Activated naive CD4-positive, alpha-beta T cell treated with anti-CD3 and anti-CD28 coated beads for 36 hours (primary cell): ENCODE results near the gene SAMD8. TPM values are rescaled to one million over a fixed set of nuclear protein-coding genes. Genes with fewer than 3 reads are reported as not detected.
A peak's percentile ranks its signal among the peaks of the same experiment; 100 is the strongest.
"Not testable (repeated sequence)": the region's sequence is repeated elsewhere in the genome, so short reads cannot be mapped to it uniquely, and the experiment has no call there.

Experiments
- CTCF ChIA-PET: fragments of 350-600 bp; sonication (Branson Sonifier 250); formaldehyde crosslinking; loops from one replicate; lab custom pipeline; 2021; ENCODE audit warnings: antibody characterized with exemption; lab: Charles Lee
- DNase-seq: peaks from one replicate; pipeline ENCODE4 v3.0.0-alpha.2; 2020
- H3K27ac Mint-ChIP-seq: one replicate; pipeline ENCODE4 v1.8.0; 2021; ENCODE audit warnings: mild to moderate bottlenecking, mixed read lengths
- H3K27me3 Mint-ChIP-seq: one replicate; pipeline ENCODE4 v1.8.0; 2021; ENCODE audit warnings: low read depth, mixed read lengths
- H3K36me3 Mint-ChIP-seq: one replicate; pipeline ENCODE4 v1.8.0; 2021; ENCODE audit warnings: low read depth, mixed read lengths
- H3K4me1 Mint-ChIP-seq: one replicate; pipeline ENCODE4 v1.8.0; 2021; ENCODE audit warnings: low read depth, mixed read lengths
- H3K4me3 Mint-ChIP-seq: one replicate; pipeline ENCODE4 v1.8.0; 2021; ENCODE audit warnings: mild to moderate bottlenecking, moderate library complexity, mixed read lengths
- H3K9me3 Mint-ChIP-seq: one replicate; pipeline ENCODE4 v1.8.0; 2021; ENCODE audit warnings: mixed read lengths
- intact Hi-C: fragments of 100-400 bp; cut with micrococcal nuclease; formaldehyde crosslinking; loops from one replicate; pipeline ENCODE4 v1.15.1; 2023
- total RNA-seq, 2 experiments: library from RNA; stranded (reverse); gene quantifications; one replicate each; pipeline ENCODE4 v1.2.3, GENCODE V29; 2021

Gene SAMD8
- total RNA-seq, 2 experiments from 2014 or later, result 15.3 to 16.9 TPM

DNA sequence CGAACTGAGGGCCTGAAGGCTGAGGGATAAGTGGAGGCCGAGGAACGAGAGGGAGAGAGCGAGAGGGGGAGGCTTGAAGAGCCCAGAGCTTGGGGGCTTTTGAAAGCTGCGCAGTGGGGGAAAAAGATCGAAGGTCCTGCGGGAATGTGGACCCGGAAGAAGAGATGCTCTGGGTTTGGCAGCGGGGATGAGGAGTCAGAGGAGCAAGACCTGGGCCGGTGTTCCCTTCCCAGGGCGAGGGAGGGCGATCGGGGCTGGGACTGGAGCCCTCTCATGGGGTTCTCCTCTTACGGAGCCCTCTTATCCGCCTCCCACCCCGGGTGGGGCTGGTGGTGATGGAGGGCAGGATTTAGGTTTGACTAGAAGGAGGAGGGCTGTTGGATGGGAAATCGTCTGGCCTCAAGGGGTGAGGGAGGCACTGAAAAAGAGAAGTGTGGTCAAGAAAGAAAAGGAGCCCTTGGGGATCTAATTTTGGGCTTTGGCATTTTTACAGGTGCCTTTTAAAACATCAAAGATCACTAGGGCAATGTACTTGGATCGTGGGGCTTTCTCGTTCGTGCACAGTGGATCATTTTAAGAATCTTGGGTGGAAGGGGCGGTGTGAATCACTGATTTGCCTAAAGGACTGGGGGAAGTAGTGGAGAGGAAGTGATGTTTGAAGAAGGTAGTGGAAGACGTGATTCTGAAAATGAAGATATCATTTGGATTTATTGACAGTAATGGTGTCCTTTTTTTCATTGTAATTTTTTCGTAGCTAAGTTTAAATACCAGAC, 637 bp downstream of the SAMD8 start:
- peak; percentile 69 for DNase-seq
- CTCF ChIA-PET, result interaction anchor here (0.6 to 1.5 kb wide), 2 partner anchors 112 to 119 kb away, joined by 3 read pairs; no protein-coding TSS in a partner anchor
- Mint-ChIP-seq H3K4me3 (peak overlapping the region; percentile 95), H3K27ac (peak overlapping the region; percentile 97), H3K27me3 (no peaks in the 10 kb centered on the region), H3K36me3 (peaks cover 3% of the 10 kb centered on the region), H3K4me1 (peaks cover 45% of the 10 kb centered on the region), H3K9me3 (no peaks in the 10 kb centered on the region)
- intact Hi-C loops, result loop anchor here (1.0 to 5.0 kb wide), 12 partner anchors 26 to 1115 kb away; partner anchors contain the start of genes ADK, KAT6B, VCL and VDAC2

DNA sequence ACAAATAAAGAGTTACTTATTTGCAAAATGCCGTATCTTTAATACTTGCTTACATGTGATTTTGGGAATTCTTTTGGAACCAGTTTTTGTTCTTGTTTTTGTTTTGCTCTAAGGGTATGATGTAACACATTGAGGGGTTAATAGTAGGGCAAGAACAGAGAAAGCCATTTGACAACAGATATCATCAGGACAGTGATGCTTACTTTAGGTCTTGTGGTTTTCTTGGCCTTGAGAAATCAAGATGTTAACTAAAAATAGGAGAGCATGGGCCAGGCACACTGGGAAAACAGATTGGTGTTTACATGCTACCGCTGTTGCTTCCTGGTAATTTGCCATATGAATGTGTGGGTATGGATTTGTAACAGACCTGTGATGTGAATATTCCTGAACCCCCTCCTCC, 3.7 kb downstream of the SAMD8 start:
- peak overlapping the region; percentile 15 for H3K27ac Mint-ChIP-seq
- H3K9me3 Mint-ChIP-seq, result no peaks in the 10 kb centered on the region
- intact Hi-C loops, result loop anchor here (2.0 kb wide), 1 partner anchor 66 kb away; no protein-coding TSS in a partner anchor
- DNase-seq, result no peak
- H3K4me3 Mint-ChIP-seq, result no peak overlapping the region
- H3K36me3 Mint-ChIP-seq, result peaks cover 3% of the 10 kb centered on the region
- CTCF ChIA-PET, result interaction anchor here (1.4 to 1.9 kb wide), 2 partner anchors 11 to 121 kb away, joined by 6 read pairs; partner anchors contain the start of gene COMTD1
- no peaks in the 10 kb centered on the region for H3K27me3 Mint-ChIP-seq
- peaks cover 47% of the 10 kb centered on the region for H3K4me1 Mint-ChIP-seq

DNA sequence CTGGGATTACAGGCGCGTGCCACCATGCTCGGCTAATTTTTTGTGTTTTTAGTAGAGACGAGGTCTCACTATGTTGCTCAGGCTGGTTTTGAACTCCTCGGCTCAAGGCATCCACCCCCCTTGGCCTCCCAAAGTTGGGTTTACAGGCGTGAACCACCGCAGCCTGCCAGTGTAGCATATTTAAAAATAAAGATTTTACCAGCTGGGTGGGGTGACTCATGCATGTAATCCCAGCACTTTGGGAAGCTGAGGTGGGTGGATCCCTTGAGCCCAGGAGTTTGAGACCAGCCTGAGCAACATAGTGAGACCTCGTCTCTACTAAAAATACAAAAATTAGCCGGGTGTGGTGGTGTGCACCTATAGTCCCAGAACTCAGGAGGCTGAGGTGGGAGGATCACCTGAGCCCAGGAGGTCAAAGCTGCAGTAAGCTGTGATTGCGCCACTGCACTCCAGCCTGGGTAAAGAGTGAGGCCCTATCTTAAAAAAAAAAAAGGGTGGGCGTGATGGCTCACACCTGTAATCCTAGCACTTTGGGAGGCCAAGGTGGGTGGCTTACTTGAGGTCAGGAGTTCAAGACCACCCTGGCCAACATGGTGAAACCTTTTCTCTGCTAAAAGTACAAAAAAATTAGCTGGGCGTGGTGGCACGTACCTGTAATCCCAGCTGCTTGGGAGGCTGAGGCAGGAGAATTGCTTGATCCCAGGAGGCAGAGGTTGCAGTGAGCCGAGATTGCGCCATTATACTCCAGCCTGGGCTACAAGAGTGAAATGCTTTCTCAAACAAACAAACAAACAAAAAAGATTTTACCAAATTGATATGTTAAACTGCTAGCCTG, 5.7 kb downstream of the SAMD8 start:
- H3K27ac Mint-ChIP-seq, H3K27me3 Mint-ChIP-seq, H3K9me3 Mint-ChIP-seq, H3K4me3 Mint-ChIP-seq, H3K36me3 Mint-ChIP-seq, intact Hi-C loops, DNase-seq: not testable (repeated sequence)
- CTCF ChIA-PET, result interaction anchor here (1.4 kb wide), 1 partner anchor 11 kb away, joined by 4 read pairs; no protein-coding TSS in a partner anchor
- H3K4me1 Mint-ChIP-seq, result peaks cover 46% of the 10 kb centered on the region

DNA sequence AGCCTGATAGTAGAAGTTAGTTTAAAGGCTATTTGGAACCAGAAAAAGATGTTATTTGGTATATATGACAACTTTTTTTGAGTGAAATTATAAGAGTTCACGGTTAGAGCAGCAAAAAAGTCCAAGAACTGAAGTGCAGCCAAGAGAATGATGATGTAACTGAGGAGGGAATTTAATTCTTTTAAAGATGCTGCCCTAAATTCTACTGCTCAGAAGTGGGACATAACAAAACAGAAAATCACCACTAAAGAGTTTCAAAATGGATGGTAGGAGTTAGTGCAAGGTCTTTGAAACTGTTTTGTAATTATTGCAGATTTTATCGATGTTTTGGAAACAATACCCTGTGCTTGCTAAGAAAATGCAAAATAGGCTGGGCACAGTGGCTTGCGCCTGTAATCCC, 6.5 kb downstream of the SAMD8 start:
- Mint-ChIP-seq H3K4me1 (peaks cover 40% of the 10 kb centered on the region), H3K36me3 (peaks cover 1% of the 10 kb centered on the region), H3K27ac (no peak overlapping the region), H3K4me3 (no peak overlapping the region), H3K27me3 (no peaks in the 10 kb centered on the region), H3K9me3 (no peaks in the 10 kb centered on the region)
- intact Hi-C loops, result no loop called here
- DNase-seq, result no peak
- CTCF ChIA-PET, result interaction anchor here (1.4 kb wide), 1 partner anchor 10 kb away, joined by 4 read pairs; no protein-coding TSS in a partner anchor

DNA sequence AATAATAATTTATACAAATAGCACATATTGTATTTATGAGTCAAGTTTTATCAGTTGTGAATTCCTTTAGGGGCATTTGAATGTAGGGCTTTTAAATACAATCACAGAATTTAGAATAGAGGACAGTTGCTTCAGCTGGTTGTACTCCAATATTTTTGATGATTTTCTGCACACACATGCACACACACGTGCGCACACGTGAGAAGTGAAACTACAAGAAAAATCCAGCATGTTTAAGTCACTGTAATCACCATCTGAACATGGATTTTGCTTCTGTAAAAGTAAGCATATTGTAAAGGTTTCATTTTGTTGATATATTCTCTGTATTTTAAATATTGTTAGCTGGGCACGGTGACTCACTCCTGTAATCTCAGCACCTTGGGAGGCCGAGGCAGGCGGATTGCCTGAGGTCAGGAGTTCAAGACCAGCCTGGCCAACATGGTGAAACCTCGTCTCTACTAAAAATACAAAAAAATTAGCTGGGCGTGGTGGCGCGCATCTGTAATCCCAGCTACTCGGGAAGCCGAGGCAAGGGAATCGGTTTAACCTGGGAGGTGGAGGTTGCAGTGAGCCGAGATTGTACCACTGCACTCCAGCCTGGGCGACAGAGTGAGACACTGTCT, 8.1 kb downstream of the SAMD8 start:
- H3K27ac Mint-ChIP-seq, DNase-seq, H3K36me3 Mint-ChIP-seq, H3K9me3 Mint-ChIP-seq, H3K27me3 Mint-ChIP-seq, intact Hi-C loops, H3K4me3 Mint-ChIP-seq: not testable (repeated sequence)
- CTCF ChIA-PET, result interaction anchor here (0.6 kb wide), 1 partner anchor 689 kb away, joined by 3 read pairs; no protein-coding TSS in a partner anchor
- peaks cover 34% of the 10 kb centered on the region for H3K4me1 Mint-ChIP-seq

DNA sequence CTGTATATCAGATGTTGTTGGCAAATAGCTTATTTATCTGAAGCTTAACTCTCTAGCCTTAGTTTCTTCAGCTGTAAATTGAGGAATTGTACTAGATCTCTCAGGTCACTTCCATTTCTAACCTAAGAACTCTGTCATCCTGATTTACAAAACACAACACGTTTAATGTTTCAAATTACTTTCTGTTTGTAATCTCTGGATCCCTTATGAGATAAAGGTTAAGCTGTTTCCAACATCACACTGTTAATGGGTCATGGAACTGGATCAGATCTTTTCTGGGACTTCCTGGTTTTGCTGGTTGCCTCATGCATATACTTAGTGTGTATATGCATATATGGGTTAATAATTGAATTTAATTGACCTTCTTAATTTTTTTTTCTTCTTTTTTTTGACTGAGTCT, 9.9 kb downstream of the SAMD8 start:
- Mint-ChIP-seq H3K4me1 (peaks cover 25% of the 10 kb centered on the region), H3K9me3 (no peaks in the 10 kb centered on the region), H3K4me3 (no peak overlapping the region), H3K36me3 (peaks cover 7% of the 10 kb centered on the region), H3K27ac (no peak overlapping the region), H3K27me3 (no peaks in the 10 kb centered on the region)
- DNase-seq, result no peak
- CTCF ChIA-PET, result no interaction called here
- intact Hi-C loops, result no loop called here

DNA sequence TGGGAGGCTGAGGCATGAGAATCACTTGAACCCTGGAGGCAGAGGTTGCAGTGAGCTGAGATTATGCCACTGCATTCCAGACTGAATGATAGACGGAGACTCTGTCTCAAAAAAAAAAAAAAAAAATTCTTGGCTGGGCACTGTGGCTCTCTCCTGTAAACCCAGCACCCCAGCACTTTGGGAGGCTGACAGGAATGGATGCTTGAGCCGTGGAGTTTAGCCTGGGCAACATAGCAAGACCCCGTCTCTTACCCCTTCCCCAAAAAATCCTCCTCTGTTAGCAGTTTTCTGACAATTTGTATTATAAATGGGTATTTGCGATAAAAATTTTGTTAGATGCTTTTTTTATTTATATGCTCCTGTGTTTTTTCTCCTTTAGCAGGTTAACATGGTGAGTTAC, 11.0 kb downstream of the SAMD8 start:
- Mint-ChIP-seq H3K4me1 (peaks cover 22% of the 10 kb centered on the region), H3K9me3 (no peaks in the 10 kb centered on the region)

DNA sequence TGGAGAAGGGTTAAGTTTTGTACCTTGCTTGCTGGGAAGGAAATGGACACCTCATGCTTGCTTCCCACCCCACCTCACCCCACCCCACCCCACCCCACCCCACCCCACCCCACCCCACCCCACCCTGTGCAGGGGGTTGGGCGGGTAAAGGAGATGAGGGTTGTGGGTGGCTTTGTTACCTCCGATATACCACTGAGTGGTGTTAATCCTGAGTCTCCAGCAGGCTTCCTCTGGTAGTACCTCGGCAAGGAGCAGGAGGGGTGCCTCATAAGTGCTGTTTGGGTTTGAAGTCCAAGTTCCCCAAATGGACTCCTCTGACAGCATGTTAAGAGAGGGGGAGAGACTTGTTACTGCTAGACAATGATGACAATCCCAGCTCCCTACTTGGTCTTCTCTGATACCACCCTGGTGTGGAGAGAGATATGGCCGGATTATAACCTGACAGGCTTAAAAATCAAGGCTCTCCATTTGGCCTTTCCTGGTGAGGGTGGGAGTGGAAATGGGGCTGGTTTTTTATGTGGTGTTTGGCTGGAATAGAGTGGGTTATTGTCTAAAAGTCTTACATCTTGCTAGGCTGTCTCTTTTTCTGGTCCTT, 11.7 kb downstream of the SAMD8 start:
- Mint-ChIP-seq H3K4me3 (no peak overlapping the region), H3K9me3 (no peaks in the 10 kb centered on the region), H3K27me3 (no peaks in the 10 kb centered on the region), H3K27ac (no peak overlapping the region), H3K36me3 (peaks cover 7% of the 10 kb centered on the region), H3K4me1 (peaks cover 15% of the 10 kb centered on the region)
- no peak for DNase-seq
- intact Hi-C loops, result no loop called here
- CTCF ChIA-PET, result interaction anchor here (0.6 to 0.7 kb wide), 3 partner anchors 86 to 341 kb away, joined by 3 to 6 read pairs (median 3); no protein-coding TSS in a partner anchor

More for the DNA sequence above, 11.0 kb downstream of the SAMD8 start:
- Mint-ChIP-seq H3K27ac (no peak overlapping the region), H3K36me3 (peaks cover 7% of the 10 kb centered on the region), H3K4me3 (no peak overlapping the region), H3K27me3 (no peaks in the 10 kb centered on the region)
- no peak for DNase-seq
- CTCF ChIA-PET, result interaction anchor here (0.6 kb wide), 1 partner anchor 102 kb away, joined by 3 read pairs; no protein-coding TSS in a partner anchor
- intact Hi-C loops, result no loop called here

DNA sequence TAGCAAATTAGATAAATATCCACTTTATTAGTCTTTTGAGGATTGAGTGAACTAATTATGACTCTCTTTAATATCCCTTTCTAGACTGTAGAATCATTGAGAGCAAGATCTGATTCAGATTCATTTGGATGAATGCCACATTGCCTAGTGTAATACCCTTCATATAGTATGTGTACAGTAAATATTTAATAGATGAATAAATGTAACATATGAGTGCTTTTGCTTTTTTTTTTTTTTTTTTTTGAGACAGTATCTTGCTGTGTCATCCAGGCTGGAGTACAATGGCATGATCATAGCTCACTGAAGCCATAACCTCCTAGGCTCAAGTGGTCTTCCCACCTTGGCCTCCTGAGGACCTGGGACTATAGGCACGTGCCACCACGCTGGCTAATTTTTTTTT, 14.8 kb downstream of the SAMD8 start:
- H3K4me3 Mint-ChIP-seq, result no peak overlapping the region
- H3K27me3 Mint-ChIP-seq, result no peaks in the 10 kb centered on the region
- intact Hi-C loops, result no loop called here
- H3K9me3 Mint-ChIP-seq, result no peaks in the 10 kb centered on the region
- H3K27ac Mint-ChIP-seq, result no peak overlapping the region
- CTCF ChIA-PET, result no interaction called here
- peaks cover 18% of the 10 kb centered on the region for H3K4me1 Mint-ChIP-seq
- H3K36me3 Mint-ChIP-seq, result peaks cover 7% of the 10 kb centered on the region
- DNase-seq, result no peak

DNA sequence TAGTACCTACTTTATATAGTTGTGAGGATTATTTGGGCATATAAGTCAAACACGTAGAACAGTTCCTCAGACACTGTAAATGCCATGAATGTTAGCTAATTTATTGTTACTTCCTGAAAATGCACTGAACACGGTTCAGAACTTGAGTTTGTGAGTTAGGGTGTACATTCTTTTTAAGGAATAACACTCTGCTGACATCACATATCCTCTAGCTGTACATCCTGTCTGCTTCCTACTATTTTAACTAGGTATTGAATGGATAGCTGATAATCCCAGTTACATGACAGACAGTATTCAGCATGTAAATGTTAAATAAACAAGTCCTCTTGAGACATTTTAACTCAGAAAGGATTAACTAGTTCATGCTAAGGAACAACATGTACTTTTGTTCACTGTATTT, 16.0 kb downstream of the SAMD8 start:
- intact Hi-C loops, result no loop called here
- Mint-ChIP-seq H3K27ac (no peak overlapping the region), H3K9me3 (no peaks in the 10 kb centered on the region), H3K4me3 (no peak overlapping the region), H3K36me3 (peaks cover 7% of the 10 kb centered on the region), H3K4me1 (peaks cover 15% of the 10 kb centered on the region), H3K27me3 (no peaks in the 10 kb centered on the region)
- no peak for DNase-seq
- CTCF ChIA-PET, result interaction anchor here (0.9 kb wide), 1 partner anchor 103 kb away, joined by 3 read pairs; no protein-coding TSS in a partner anchor

DNA sequence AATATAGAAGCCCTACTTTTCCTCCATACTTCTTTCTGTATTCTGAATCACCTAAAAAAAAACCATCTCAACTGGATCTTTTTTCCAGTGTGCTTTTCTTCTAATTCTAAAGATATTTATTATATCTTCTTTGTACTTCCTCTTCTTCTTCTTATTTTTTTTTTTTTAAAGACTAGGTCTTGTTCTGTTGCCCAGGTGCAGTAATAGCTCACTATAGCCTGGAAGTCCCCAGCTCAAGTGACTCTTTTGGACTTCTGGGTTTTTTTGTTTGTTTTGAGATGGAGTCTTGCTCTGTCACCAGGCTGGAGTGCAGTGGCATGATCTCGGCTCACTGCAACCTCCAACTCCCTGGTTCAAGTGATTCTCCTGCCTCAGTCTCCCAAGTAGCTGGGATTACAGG, 17.5 kb downstream of the SAMD8 start:
- H3K27ac Mint-ChIP-seq, H3K9me3 Mint-ChIP-seq, H3K36me3 Mint-ChIP-seq, intact Hi-C loops, H3K4me3 Mint-ChIP-seq, DNase-seq, H3K27me3 Mint-ChIP-seq: not testable (repeated sequence)
- peaks cover 12% of the 10 kb centered on the region for H3K4me1 Mint-ChIP-seq
- CTCF ChIA-PET, result interaction anchor here (0.9 to 1.3 kb wide), 4 partner anchors 10 to 108 kb away, joined by 3 to 4 read pairs (median 3); no protein-coding TSS in a partner anchor
